ENCODE measurements around the gene ASPN.

ASPN gene

DNA sequence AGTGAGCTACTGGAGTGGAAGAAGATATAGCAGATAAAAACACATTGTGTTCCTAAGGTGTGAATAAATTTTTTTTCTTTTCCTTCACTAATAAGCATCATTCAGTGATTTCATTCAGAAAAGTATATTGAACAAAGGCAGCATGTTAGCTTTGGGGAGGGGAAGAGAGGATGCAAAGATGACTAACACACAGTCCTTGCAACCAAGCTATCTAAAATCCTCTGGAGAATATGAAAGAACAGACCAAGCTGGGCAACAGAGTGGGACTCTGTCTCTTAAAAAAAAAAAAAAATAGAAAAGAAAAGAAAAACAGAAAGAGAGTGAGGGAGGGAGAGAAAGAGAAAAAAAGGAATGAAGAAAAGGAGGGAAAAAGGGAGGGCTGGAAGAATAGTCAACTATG, 35.8 kb downstream of the ASPN start:
- Mint-ChIP-seq H3K27ac (no peak overlapping the region), H3K27me3 (ENCODE audit: low read depth, poor library complexity) (peaks cover 12% of the 10 kb centered on the region), H3K4me3 (no peak overlapping the region), H3K36me3 (ENCODE audit: low read depth) (no peaks in the 10 kb centered on the region), H3K9me3 (peaks cover 9% of the 10 kb centered on the region), H3K4me1 (no peaks in the 10 kb centered on the region)
- TF ChIP-seq, protein P1, sequence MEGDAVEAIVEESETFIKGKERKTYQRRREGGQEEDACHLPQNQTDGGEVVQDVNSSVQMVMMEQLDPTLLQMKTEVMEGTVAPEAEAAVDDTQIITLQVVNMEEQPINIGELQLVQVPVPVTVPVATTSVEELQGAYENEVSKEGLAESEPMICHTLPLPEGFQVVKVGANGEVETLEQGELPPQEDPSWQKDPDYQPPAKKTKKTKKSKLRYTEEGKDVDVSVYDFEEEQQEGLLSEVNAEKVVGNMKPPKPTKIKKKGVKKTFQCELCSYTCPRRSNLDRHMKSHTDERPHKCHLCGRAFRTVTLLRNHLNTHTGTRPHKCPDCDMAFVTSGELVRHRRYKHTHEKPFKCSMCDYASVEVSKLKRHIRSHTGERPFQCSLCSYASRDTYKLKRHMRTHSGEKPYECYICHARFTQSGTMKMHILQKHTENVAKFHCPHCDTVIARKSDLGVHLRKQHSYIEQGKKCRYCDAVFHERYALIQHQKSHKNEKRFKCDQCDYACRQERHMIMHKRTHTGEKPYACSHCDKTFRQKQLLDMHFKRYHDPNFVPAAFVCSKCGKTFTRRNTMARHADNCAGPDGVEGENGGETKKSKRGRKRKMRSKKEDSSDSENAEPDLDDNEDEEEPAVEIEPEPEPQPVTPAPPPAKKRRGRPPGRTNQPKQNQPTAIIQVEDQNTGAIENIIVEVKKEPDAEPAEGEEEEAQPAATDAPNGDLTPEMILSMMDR (IDR thresholded peaks at IDR 0.05), result no peak
- no peak for DNase-seq

DNA sequence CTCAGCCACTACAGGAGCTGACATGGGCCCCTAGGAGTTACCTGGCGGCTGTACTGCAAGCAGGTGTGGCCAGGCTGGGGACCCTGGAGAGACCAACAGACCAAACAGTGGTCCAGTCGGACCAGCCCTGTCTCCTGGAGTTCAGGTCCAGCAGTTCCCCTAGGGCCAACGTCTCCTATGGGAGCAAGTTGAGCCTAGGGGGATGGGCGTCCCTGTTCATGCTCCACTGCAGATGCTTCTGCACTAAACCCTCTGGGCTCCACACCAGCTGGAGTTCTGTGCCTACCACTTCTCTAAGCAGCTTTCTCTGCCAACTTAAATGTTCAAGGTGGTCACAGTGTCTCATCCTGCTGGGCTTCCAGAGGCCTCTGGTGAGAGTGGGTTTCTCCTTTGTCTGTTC, 37.5 kb downstream of the ASPN start:
- Mint-ChIP-seq H3K27me3 (ENCODE audit: low read depth, poor library complexity) (peaks cover 12% of the 10 kb centered on the region), H3K4me3 (no peak overlapping the region), H3K36me3 (ENCODE audit: low read depth) (no peaks in the 10 kb centered on the region), H3K27ac (no peak overlapping the region), H3K9me3 (peaks cover 4% of the 10 kb centered on the region), H3K4me1 (no peaks in the 10 kb centered on the region)
- peak; percentile 4 for DNase-seq
- TF ChIP-seq, protein P1 (IDR thresholded peaks at IDR 0.05), result no peak

DNA sequence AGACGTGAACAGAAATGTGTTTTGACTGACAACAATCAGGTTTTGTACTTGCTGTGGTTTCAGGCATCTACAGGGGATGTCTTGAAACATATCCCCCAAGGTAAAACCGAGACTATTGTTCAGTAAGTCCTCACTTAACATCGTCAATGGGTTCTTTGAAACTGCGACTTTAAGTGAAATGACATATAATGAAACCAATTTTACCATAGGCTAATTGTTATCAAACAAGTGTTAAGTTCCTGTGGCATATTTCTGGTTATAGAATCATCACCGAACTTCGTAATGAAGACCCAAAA, 41.6 kb downstream of the ASPN start:
- H3K4me3 Mint-ChIP-seq, result no peak overlapping the region
- H3K36me3 Mint-ChIP-seq (ENCODE audit: low read depth), result no peaks in the 10 kb centered on the region
- TF ChIP-seq, protein P1 (IDR thresholded peaks at IDR 0.05), result no peak
- DNase-seq, result no peak
- no peaks in the 10 kb centered on the region for H3K9me3 Mint-ChIP-seq
- peaks cover 7% of the 10 kb centered on the region for H3K27me3 Mint-ChIP-seq (ENCODE audit: low read depth, poor library complexity)
- no peaks in the 10 kb centered on the region for H3K4me1 Mint-ChIP-seq
- no peak overlapping the region for H3K27ac Mint-ChIP-seq

DNA sequence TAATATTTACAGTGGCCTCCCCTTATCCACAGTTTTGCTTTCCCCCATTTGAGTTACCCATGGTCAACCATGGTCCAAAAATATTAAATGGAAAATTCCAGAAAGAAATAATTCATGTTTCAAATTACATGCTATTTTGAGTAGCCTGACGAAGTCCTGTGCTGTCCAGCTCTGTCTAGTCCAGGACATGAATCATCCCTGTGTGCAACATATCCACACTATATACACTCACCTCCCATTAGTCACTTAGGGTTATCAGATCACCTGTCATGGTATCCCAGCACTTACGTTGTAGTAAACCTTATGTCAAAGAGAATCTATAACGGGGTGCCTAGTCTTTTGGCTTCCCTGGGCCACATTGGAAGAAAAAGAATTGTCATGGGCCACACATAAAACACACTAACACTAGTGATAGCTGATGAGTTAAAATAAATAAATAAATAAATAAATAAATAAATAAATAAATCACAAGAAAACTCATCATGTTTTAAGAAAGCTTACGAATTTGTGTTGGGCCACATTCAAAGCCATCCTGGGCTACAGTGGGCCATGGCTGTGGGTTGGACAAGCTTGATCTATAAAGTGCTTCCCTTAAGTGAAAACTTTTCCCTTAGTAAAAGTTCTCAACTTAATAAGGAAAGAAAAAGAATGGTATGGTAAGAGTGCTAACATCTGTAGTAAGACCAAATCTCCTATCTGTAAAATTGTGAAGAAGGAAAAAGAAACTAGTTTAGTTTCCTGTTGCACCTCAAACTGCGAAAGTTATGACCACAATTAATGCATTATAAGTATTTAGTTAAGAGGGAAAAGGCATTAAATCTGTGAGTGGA, 42.2 kb downstream of the ASPN start:
- H3K27me3 Mint-ChIP-seq (ENCODE audit: low read depth, poor library complexity), result peaks cover 4% of the 10 kb centered on the region
- H3K4me3 Mint-ChIP-seq, result no peak overlapping the region
- H3K9me3 Mint-ChIP-seq, result no peaks in the 10 kb centered on the region
- TF ChIP-seq, protein P1 (IDR thresholded peaks at IDR 0.05), result no peak
- no peak for DNase-seq
- H3K36me3 Mint-ChIP-seq (ENCODE audit: low read depth), result no peaks in the 10 kb centered on the region
- no peaks in the 10 kb centered on the region for H3K4me1 Mint-ChIP-seq
- no peak overlapping the region for H3K27ac Mint-ChIP-seq

DNA sequence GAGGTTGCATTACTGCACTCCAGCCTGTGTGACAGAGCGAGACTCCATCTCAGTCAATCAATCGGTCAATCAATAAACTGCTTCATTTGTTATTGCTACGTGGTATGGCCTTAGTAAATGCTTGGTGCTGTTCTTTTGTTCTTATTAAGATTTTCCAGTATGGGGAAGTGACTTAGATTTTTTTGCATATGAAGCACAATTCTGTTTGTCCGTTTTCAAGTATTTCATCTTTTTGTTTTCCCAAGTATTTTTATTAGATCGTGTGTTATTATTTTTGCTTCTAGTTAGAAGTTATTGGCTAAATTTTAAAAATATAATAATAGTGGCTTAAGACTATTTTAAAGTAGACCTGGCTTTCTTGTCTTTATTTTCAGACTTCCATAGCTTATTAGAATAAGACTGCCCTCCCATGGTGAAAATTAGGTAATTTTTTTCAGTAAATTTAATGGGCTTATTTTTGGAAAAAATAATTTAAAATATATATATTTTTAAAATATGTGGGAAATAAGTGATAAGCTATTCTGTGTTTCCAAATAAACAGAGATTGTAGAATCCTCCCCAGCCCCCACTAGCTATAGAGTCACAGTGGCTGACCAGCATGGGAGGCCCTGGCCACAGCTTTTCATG, 43.3 kb downstream of the ASPN start:
- Mint-ChIP-seq H3K27ac (no peak overlapping the region), H3K27me3 (ENCODE audit: low read depth, poor library complexity) (peaks cover 4% of the 10 kb centered on the region), H3K36me3 (ENCODE audit: low read depth) (no peaks in the 10 kb centered on the region), H3K4me1 (no peaks in the 10 kb centered on the region), H3K4me3 (no peak overlapping the region), H3K9me3 (no peaks in the 10 kb centered on the region)
- no peak for DNase-seq
- TF ChIP-seq, protein P1 (IDR thresholded peaks at IDR 0.05), result no peak

DNA sequence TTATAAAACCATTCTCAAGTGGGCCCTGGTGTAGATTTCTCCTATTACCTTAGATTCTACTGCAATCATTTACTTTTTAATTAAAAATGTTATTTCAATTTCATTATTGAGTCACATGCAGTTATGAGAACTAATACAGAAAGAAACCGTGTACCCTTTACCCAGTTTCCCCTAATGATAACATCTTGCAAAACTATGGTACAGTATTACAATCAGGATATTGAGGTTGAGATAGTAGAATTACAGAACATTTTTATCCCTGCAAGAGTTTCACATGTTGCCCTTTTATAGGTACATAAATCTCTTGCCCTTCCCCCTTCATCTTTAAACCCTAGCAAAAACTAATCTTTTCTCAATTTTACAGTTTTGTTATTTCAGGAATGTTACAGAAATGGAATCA, 47.0 kb downstream of the ASPN start:
- Mint-ChIP-seq H3K27me3 (ENCODE audit: low read depth, poor library complexity) (peaks cover 4% of the 10 kb centered on the region), H3K36me3 (ENCODE audit: low read depth) (no peaks in the 10 kb centered on the region), H3K4me3 (no peak overlapping the region), H3K9me3 (no peaks in the 10 kb centered on the region), H3K4me1 (no peaks in the 10 kb centered on the region), H3K27ac (no peak overlapping the region)
- DNase-seq, result no peak
- TF ChIP-seq, protein P1 (IDR thresholded peaks at IDR 0.05), result no peak

All from nephron progenitor cell (in vitro differentiated cells).